Tibial artery (tissue), 4 donors: ENCODE measurements around the gene GGA2.
"Not testable (repeated sequence)": the region's sequence is repeated elsewhere in the genome, so short reads cannot be mapped to it uniquely, and the experiment has no call there.

Experiments
- DNase-seq, 2 donors: peaks; one replicate each; pipeline ENCODE4 v3.0.0-alpha.2; 2019
- H3K27ac ChIP-seq, 2 donors: fragments of 200-600 bp; sonication (generic) in 1 of 2; 1 replicate in 1 of 2; 2 replicates in 1 of 2; pipeline ENCODE4 v1.5.1; 2018 to 2019; ENCODE audit warnings: mild to moderate bottlenecking in 1 of 2
- H3K27me3 ChIP-seq, 2 donors: fragments of 200-600 bp; sonication (generic) in 1 of 2; one replicate each; pipeline versions ENCODE4 v1.5.1 to v1.6.0; 2016 to 2019
- H3K36me3 ChIP-seq, 3 donors: fragments of 200-600 bp; sonication (generic) in 2 of 3; one replicate each; pipeline ENCODE4 v1.5.1; 2016 to 2019; ENCODE audit warnings: mild to moderate bottlenecking in 2 of 3
- H3K4me1 ChIP-seq, 4 donors: fragments of 200-600 bp; sonication (generic) in 2 of 4; 1 replicate in 3 of 4; 2 replicates in 1 of 4; pipeline ENCODE4 v1.5.1; 2016 to 2019
- H3K4me3 ChIP-seq, 2 donors: fragments of 200-600 bp; sonication (generic) in 1 of 2; 1 replicate in 1 of 2; 2 replicates in 1 of 2; pipeline ENCODE4 v1.5.1; 2018 to 2019; ENCODE audit warnings: mild to moderate bottlenecking in 2 of 2
- H3K9me3 ChIP-seq, 3 donors: fragments of 200-600 bp; sonication (generic) in 1 of 3; one replicate each; pipeline ENCODE4 v1.5.1; 2016 to 2019
- intact Hi-C: fragments of 100-400 bp; cut with DNase I; formaldehyde crosslinking; loops from one replicate; pipeline ENCODE4 v1.15.0; 2023; ENCODE audit warnings: low total_unique reads
- TF ChIP-seq, protein P1 (sequence below), 2 experiments: fragments of 200-600 bp in 1 of 2; fragments of 450-650 bp in 1 of 2; IDR thresholded peaks; one replicate each; pipeline ENCODE4 v1.5.1; 2017 to 2019; ENCODE audit warnings: antibody characterized with exemption in 2 of 2, mild to moderate bottlenecking in 1 of 2, moderate library complexity in 1 of 2

GGA2 gene

DNA sequence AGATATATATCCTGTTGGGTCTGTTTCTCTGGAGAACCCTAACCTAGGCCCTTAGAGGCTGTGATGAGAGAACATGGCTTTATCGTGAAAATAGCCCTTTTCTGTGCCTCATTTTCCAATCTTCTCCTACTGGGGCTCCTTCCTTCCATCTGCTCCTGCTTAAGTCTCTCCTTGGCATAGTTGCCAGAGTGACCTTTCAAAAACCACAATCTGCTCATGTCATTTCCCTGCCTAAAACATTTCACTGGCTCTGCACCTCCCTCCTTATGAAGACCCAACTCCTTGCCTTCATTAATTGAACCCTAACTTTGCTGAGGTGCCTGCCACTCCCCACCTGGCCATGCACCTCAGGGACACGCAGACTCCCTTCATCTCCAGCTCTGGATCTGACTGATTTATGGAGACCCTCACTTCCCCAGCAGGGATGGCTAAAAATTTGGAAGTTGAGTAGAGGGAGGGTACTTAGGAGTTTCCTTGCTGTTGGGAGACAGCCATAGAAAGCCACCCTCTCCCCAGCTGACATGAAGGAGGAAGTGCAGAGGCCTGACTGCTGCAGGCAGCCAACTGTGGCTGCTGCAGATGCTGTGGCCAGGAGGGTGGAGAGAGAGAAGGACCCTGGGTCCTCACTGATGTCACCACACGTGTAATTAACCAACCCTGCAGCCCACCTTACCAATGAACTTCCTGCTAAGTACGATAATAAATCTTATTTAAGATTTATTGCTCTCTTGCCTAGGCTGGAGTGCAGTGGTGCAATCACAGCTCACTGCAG is 6.3 kb upstream of the GGA2 start:
- H3K36me3 ChIP-seq = peaks cover 0 to 23% (median 6%) of the 10 kb centered on the region in 3 donors
- no peaks in the 10 kb centered on the region for H3K9me3 ChIP-seq
- H3K4me1 ChIP-seq = no peaks in the 10 kb centered on the region
- TF ChIP-seq, protein P1, sequence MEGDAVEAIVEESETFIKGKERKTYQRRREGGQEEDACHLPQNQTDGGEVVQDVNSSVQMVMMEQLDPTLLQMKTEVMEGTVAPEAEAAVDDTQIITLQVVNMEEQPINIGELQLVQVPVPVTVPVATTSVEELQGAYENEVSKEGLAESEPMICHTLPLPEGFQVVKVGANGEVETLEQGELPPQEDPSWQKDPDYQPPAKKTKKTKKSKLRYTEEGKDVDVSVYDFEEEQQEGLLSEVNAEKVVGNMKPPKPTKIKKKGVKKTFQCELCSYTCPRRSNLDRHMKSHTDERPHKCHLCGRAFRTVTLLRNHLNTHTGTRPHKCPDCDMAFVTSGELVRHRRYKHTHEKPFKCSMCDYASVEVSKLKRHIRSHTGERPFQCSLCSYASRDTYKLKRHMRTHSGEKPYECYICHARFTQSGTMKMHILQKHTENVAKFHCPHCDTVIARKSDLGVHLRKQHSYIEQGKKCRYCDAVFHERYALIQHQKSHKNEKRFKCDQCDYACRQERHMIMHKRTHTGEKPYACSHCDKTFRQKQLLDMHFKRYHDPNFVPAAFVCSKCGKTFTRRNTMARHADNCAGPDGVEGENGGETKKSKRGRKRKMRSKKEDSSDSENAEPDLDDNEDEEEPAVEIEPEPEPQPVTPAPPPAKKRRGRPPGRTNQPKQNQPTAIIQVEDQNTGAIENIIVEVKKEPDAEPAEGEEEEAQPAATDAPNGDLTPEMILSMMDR (IDR thresholded peaks at IDR 0.05) = no peak
- H3K27me3 ChIP-seq = no peaks in the 10 kb centered on the region
- H3K27ac ChIP-seq = no peak overlapping the region
- intact Hi-C loops = no loop called here
- H3K4me3 ChIP-seq = no peak overlapping the region
- DNase-seq = no peak

DNA sequence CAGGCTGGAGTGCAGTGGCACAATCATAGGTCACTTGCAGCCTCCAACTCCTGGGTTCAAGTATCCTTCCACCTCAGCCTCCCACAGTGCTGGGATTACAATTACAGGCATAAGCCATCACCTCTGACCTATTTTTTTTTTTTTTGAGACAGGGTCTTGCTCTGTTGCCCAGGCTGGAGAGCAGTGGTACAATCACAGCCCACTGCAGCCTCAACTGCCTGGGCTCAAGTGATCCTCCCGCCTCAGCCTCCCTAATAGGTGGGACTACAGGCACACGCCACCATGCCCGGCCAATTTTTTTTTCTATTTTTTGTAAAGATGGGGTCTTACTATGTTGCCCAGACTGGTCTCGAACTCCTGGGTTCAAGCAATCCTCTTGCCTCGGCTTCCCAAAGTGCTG is 5.6 kb upstream of the GGA2 start:
- H3K4me3 ChIP-seq = no peak overlapping the region
- no peaks in the 10 kb centered on the region for H3K4me1 ChIP-seq
- H3K27ac ChIP-seq = no peak overlapping the region
- TF ChIP-seq, protein P1 (IDR thresholded peaks at IDR 0.05) = no peak
- H3K9me3 ChIP-seq = no peaks in the 10 kb centered on the region
- H3K36me3 ChIP-seq = peaks cover 0 to 19% (median 4%) of the 10 kb centered on the region in 3 donors
- intact Hi-C loops = no loop called here
- no peak for DNase-seq
- H3K27me3 ChIP-seq = no peaks in the 10 kb centered on the region

DNA sequence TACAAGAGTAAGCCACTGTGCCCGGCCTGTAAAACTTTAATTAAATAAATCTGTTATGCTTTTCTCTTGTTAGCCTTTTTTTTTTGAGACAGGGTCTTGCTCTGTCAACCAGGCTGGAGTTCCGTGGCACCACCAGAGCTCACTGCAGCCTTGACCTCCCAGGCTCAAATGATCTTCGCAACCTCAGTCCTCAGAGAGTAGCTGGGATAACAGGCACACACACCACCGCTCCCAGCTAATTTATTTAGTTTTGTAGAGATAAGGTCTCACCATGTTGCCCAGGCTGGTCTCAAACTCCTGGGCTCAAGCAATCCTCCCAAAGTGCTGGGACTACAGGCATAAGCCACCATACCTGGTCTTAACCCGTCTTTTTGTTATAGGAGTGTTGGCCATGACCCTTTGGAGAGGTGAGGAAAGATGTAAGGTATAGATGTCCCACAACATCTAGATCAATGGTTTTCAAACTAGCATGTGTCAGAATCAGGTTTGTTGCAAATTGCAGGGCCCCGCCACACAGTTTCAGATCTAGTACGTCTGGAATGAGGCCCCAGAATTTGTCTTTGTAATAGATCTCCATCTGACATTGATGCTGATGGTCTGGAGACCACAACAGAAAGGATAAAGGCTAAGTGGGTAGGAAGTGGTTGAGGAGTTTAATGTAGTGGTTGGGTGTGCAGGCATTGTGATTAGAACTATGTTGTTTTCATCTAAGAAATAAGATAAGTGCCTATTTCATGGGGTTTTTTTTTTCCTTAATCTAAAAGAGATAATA is 4.3 kb upstream of the GGA2 start:
- intact Hi-C loops = loop anchor here (5.0 kb wide), 1 partner anchor 43 kb away; the partner anchor contains the start of genes EARS2 and UBFD1

DNA sequence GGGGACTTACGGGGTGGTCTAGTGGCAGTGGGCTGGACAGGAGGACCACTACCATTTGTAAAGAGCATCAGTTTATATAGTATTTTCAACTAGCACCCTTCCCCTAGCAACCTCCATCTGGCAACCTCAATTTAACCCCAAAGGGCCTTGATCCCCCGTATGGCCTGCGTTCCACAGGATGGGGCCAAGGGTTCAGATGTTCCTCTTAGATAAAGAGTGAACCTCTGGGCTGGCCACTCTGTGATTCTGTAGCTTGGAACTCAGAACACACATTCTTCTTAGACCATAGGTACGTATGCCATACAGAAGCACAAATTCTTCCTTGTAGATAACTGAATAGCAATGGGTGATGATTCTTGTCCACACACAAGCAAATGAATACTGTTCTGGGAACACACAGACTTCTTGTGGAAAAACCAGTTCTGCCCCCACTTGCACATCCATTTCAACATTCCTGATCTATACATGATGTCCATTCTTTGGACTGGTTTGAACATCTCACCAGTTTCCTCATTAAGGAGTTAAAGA is 1.9 kb upstream of the GGA2 start:
- Histone ChIP-seq H3K9me3 (no peaks in the 10 kb centered on the region), H3K27me3 (no peaks in the 10 kb centered on the region), H3K4me1 (peaks cover 0 to 21% (median 7%) of the 10 kb centered on the region in 4 donors), H3K4me3 (no peak overlapping the region), H3K27ac (no peak overlapping the region), H3K36me3 (peaks cover 0 to 10% (median 0%) of the 10 kb centered on the region in 3 donors)
- intact Hi-C loops = loop anchor here (5.0 kb wide), 1 partner anchor 45 kb away; the partner anchor contains the start of genes EARS2 and UBFD1
- TF ChIP-seq, protein P1 (IDR thresholded peaks at IDR 0.05) = no peak
- DNase-seq = no peak

More for the DNA sequence above, 4.3 kb upstream of the GGA2 start:
- peaks cover 0 to 16% (median 0%) of the 10 kb centered on the region in 3 donors for H3K36me3 ChIP-seq
- H3K27me3 ChIP-seq = no peaks in the 10 kb centered on the region
- no peak overlapping the region for H3K27ac ChIP-seq
- H3K9me3 ChIP-seq = no peaks in the 10 kb centered on the region
- no peaks in the 10 kb centered on the region for H3K4me1 ChIP-seq
- TF ChIP-seq, protein P1 (IDR thresholded peaks at IDR 0.05) = no peak
- DNase-seq = peak in 1 of 2 donors; percentile 11
- H3K4me3 ChIP-seq = no peak overlapping the region

DNA sequence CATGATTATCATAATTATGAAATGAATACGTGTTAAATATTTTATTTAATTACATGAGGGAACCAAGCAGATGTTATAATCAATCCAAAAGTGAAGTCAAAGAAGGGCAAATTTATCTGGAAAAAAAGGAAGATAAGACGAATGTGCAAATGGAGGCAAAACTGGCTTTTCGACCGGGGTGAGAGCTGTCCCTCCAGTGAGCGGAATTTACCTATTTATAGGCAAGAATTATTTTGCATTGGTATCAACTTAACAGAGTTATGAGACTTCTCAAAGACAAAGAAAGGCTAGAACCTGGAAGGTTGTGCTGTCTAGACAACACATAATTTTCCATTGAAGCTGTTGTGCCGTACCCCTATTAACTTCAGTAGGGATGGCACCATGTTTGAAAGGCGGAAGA is 1.4 kb upstream of the GGA2 start:
- TF ChIP-seq, protein P1 (IDR thresholded peaks at IDR 0.05) = no peak
- no peaks in the 10 kb centered on the region for H3K27me3 ChIP-seq
- H3K36me3 ChIP-seq = peaks cover 0 to 10% (median 0%) of the 10 kb centered on the region in 3 donors
- no peaks in the 10 kb centered on the region for H3K9me3 ChIP-seq
- intact Hi-C loops = loop anchor here (5.0 kb wide), 1 partner anchor 46 kb away; the partner anchor contains the start of genes EARS2 and UBFD1
- DNase-seq = no peak
- H3K27ac ChIP-seq = no peak overlapping the region
- H3K4me3 ChIP-seq = no peak overlapping the region
- peaks cover 0 to 26% (median 7%) of the 10 kb centered on the region in 4 donors for H3K4me1 ChIP-seq

DNA sequence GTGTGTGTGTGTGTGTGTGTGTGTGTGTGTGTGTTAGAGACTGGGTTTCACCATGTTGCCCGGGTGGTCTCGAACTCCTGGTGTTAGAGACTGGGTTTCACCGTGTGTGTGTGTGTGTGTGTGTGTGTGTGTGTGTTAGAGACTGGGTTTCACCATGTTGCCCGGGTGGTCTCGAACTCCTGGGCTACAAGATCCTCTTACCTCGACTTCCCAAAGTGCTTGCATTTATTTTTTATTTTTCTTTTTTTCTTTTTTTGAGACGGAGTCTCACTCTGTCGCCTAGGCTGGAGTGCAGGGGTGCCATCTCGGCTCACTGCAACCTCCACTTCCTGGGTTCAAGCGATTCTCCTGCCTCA is 599 bp upstream of the GGA2 start:
- Histone ChIP-seq H3K4me1 (peaks cover 0 to 34% (median 12%) of the 10 kb centered on the region in 4 donors), H3K27ac (peak overlapping the region; percentile 78 to 91), H3K4me3 (peak overlapping the region; percentile 72 to 99), H3K36me3 (peaks cover 0 to 10% (median 0%) of the 10 kb centered on the region in 3 donors)
- not testable (repeated sequence) for H3K9me3 ChIP-seq, H3K27me3 ChIP-seq, DNase-seq
- intact Hi-C loops = loop anchor here (5.0 kb wide), 1 partner anchor 46 kb away; the partner anchor contains the start of genes EARS2 and UBFD1
